NCI-H446 (cell line): ENCODE data around the gene INHBC.

Experiments
- DNase-seq, 2 experiments: peaks; one replicate each; lab custom pipeline; 2025; lab: John Stamatoyannopoulos, UW

The INHBC gene

DNA sequence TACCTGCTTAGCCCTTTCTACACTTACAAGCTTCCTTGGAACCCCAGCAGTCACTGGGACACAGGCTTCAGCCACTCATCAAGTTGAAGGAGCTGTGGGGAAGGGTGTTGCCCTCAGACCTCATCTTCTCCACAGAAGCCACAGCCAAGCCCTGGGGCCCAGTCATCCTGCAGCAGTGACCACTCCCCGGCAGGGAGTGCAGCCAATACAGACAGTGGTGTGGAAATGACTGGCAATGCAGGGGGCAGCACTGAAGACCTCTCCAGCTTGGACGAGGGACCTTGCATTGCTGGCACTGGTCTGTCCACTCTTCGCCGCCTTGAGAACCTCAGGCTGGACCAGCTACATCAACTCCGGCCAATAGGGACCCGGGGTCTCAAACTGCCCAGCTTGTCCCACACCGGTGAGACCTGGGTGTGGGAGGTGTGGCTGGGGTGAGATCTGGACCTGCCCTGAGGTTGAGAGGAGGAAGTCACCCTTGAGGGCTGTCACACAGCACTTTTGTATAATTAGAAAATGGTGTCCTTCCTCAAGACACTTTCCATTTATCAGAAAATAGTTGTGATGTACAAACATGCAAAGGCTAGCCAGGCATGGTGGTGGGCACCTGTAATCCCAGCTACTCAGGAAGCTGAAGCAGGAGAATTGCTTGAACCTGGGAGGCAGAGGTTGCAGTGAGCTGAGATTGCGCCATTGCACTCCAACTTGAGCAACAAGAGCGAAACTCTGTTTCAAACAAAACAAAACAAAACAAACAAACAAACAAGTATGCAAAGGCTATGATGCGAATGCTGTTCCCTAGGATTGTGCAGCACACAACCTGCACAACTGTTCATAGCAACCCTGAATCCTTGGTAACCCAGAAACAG, 34.9 kb downstream of the INHBC start:
- no peak for DNase-seq

DNA sequence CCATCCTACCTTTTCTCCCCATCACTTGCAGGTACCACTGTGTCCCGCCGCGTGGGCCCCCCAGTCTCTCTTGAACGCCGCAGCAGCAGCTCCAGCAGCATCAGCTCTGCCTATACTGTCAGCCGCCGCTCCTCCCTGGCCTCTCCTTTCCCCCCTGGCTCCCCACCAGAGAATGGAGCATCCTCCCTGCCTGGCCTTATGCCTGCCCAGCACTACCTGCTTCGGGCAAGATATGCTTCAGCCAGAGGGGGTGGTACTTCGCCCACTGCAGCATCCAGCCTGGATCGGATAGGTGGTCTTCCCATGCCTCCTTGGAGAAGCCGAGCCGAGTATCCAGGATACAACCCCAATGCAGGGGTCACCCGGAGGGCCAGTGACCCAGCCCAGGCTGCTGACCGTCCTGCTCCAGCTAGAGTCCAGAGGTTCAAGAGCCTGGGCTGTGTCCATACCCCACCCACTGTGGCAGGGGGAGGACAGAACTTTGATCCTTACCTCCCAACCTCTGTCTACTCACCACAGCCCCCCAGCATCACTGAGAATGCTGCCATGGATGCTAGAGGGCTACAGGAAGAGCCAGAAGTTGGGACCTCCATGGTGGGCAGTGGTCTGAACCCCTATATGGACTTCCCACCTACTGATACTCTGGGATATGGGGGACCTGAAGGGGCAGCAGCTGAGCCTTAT, 35.8 kb downstream of the INHBC start:
- no peak for DNase-seq

- no peak for DNase-seq
These were observed 36.5 kb downstream of the INHBC start for GRCh38 chr12:57470970-57471656.

- DNase-seq, result no peak
These were observed 37.1 kb downstream of the INHBC start for GRCh38 chr12:57471661-57472060.

DNA sequence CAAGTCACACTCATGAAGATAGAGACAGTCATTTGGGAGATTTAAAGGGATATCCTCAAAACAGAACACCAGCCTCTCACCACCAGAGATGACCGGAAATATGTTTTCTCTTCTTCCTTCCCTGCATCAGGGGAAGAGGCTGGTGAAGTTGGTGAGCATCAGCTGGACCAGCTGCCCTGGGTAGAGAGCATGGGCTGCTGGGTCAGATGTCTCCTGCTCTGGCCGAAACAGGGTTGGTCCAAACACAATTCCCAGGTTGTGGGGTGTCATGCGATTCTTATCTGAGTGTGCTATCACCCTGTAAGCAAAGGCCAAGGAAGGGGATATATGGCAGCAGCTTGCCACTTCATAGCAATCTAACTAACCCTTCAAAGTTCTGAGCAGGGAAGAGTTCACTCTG, 37.8 kb downstream of the INHBC start:
- DNase-seq, result no peak

DNA sequence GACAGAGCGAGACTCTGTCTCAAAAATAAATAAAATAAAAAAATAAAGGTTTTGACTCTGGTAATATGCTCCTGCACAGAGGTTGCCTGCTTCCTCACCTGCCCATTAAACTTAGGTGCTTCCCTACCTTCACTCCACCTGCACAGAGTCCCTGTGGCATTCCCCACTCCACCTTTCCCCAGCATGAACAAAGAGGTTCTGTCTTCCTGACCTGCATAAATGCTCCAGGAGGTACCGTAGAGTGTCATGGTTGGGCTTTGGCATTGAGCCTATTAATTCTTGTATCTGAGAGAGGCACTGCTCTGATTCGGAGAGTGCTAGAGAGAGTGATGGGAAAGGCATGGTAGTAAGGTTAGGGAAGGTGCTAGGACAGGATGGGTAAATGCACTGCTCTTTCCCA, 38.8 kb downstream of the INHBC start:
- DNase-seq, result no peak

DNA sequence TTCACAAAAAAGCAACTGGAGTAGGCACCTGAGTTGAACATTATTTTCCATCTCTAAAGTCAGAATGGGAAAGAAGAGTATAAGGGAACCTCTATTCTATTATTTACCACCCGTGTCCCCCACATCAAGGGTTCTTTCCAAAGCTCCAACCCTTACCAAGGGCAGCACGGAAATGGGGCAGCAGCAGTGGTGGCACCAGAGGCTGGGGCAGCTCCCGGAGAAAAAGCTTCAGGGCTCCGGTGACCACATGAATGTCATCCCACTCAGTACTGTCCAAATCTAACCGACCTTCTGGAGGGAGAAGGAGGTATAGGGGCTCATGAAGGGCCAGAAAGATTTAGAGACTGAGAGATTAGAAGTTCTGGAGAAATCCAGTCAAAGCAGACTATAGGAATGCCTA, 39.3 kb downstream of the INHBC start:
- DNase-seq, result no peak

- no peak for DNase-seq
These were observed 39.8 kb downstream of the INHBC start for GRCh38 chr12:57474430-57474829.

- no peak for DNase-seq
These were observed 40.3 kb downstream of the INHBC start for GRCh38 chr12:57474862-57475261.

- no peak for DNase-seq
These were observed 40.9 kb downstream of the INHBC start for GRCh38 chr12:57475271-57476161.

DNA sequence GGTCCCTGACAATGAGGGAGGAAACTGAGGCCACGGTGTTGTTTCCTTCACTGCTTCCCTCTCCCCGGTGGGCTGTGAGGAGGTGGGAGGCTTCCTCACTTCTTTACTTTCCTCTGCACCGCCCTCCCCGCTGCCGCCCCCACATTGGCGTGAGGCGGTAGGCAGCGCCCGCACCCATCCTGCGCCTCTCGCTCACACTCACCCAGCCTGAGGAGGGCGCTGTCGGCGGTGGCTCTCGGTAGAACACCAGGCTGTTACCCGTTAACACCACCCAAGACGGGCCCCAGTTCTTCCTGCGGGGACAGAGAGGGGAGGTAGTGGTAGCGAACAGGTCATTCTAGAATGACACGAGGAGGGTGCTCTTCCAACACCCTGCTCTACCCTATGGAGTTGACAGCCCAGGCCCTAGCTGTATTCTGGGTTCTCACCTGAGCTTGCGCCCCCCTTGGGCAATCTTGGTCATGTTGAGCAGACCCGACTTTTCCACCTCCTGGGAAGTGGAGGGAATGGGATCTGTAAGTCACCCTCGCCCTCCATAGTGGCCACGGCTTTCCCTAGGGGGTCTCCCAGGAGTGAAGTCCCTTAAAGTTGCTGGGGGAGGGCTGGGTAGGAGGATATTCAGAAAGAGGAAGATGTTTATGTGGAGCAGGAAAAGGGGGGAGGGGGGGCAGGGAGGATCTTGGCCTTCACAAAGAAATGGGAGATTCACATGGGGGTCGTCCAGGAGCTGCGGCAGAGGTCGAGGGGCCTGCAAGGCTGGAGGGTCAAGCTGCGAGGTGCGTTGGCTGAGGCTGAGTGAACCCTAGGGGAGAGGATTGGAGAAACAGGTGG, 41.8 kb downstream of the INHBC start:
- DNase-seq, result no peak

DNA sequence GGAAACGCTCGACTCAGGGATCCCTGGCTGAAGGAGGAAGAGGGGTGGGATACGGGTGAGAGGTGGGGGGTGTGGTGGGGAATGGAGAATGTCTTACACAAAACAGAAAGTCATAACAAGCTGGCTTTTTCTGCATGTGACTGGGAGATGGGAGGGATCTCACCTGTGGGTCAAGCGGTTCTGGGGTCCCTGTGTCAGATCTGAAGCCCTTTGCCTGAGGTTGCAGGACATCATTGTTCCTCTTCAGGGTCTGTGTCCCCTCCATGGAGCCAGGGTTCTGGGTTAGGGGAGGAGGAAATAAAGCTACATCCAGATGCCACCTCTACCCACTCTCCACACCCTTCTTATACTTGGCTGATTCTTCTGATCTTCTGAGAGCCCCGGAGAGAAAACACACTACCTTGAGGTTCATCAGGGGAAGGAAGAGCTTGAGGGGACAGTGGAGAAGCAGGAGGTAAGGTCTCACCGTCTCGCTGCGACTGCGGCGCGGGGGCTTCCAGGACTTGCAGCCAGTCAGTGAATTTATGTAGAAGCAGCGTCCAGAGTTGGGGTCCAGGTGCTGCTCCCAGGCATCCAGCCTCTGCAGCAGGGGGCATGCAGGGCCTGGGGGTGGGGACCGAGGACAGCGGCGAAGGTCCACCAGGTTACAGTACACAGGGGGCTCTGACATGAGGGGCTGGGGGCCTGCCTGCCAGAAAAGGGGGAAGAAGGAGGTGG, 42.6 kb downstream of the INHBC start:
- no peak for DNase-seq

DNA sequence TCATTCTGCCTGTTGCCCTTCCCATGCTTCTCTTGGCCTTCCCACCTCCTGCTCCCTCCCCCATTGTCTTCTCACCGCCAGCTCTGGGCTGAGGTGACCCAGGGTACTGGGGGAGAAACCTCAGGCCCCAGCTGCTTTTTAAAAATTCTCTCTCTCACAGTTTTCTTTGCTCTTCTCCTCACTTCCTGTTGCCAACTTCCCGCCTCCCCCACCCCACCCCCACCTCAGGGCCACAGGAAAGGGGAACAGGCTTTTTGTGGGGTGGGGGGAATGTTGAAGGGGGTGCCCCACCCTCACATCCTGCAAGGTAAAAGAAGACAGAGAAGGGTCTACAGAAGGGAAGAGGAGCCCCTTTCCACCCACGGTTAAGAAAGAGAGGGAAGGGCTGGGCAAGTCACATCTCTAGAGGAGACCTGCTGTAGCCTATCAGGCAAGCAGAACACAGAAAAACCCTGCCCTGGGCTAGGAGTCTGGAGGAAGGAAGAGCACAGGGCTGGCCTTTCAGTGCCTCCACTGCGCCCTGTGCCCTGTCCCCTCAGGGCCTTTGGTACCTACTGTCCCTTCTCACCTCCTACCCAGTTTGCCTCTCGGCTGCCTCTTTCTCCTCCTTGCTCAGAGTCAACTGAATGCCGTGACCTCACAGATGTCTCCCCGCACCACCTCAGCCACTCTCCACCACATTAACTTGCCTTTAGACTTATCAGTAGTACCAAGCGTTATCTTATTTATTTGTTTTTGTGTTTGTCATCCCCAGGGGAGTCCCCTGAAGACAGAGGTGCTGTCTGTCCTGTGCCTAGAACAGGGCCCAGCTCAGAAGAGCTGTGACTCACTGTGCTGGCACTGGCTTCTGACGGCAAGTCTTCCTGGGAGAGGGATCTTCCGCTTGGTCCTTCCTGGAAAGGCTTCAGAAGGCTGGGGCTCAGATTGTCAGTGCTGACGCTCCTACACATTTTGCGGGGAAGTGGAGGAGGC, 43.4 kb downstream of the INHBC start:
- DNase-seq, result no peak

DNA sequence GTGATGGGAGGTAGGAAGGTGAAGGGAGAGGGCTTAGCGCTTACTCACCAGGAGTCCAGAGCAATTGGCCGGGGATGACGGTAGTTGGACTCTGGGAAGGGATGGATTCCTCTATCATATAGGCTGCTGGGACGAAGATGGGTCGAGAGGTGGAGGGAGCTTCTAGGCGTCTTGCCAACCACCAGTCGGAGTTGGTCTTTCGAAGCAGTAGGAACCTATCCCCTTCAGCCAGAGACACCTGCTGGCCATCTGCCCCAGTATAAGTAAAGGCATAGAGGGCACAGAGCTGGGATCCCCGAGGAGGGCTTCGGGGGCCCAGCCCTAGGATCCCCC, 44.4 kb downstream of the INHBC start:
- no peak for DNase-seq

DNA sequence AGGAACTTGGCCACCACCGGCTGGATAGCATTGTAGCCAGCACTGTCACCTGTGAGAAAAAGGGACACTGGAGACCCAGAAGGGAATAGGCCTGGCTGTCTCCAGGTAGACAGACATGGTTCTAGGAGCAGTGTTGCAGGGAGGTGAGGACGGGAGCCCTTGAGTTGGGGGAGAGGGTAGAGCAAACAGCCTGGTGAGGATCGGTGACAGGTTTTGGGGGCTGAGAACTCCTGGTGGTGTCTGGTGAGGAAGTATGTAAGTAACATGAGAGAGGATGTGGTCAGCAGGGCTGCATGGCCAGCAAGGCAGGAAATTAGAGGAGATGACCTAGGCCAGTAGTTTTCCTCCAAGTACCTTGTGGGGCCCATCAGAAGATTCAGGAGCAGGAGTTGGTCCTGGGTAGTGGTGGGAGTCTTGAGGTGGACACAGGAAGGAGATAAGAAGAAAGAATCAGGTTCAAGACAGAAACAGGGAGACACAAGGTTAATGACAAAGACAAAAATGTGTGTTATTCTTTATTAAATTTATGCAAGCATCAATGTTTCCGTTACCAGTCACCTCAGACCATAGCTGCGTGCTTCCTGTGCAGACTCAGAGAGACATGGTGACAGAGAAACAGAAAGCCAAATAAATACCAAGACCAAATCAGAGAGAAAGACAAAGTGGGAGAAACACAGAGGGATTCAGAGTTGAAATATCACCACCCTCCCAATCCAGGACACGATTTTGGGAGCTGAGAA, 45.0 kb downstream of the INHBC start, which contains the start of gene ARHGAP9:
ARHGAP9 (minus strand) TSS at position 491 of the 740 bp plus-strand sequence; CDS start at position 31, 460 bp downstream.
- no peak for DNase-seq

GRCh38 chr12:57481671-57482070, 47.1 kb downstream of the INHBC start:
- no peak for DNase-seq

- DNase-seq, result no peak
These were observed 48.9 kb downstream of the INHBC start for GRCh38 chr12:57483466-57483865.

DNA sequence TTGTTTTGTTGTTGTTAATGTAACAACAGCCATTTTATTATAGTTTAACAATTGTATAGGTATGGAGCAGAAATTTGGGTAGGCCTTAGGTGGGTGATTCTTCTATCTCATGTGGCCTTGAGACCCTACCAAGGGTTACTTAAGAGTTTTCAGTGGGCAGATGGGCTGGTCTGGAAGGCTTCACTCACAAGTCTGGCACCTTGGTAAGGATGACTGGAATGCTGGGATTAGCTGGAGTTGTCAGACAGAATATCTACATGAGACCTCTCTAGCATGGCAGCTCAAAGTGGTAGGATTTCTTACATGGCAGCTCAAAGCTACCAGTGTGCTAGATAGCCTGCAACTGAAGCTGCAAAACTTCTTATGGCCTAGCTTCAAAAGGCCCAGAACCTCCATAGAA, 51.1 kb downstream of the INHBC start:
- DNase-seq, result no peak
